ENCODE measurements around the gene HOXD11.

GRCh38 chr2:176125772-176126054 is 18.6 kb downstream of the HOXD11 start:
- TF ChIP-seq CTCF (IDR thresholded peaks at IDR 0.05) (no peak), POLR2A (IDR thresholded peaks at IDR 0.05) (no peak), POLR2AphosphoS5 (IDR thresholded peaks at IDR 0.05) (no peak), EP300 (IDR thresholded peaks at IDR 0.05) (no peak)
